ENCODE data around the gene PGLYRP2. TPM values are rescaled to one million over a fixed set of nuclear protein-coding genes. Genes with fewer than 3 reads are reported as not detected.

The PGLYRP2 gene
- total RNA-seq, 1 donor from 2014 or later, result not detected

DNA sequence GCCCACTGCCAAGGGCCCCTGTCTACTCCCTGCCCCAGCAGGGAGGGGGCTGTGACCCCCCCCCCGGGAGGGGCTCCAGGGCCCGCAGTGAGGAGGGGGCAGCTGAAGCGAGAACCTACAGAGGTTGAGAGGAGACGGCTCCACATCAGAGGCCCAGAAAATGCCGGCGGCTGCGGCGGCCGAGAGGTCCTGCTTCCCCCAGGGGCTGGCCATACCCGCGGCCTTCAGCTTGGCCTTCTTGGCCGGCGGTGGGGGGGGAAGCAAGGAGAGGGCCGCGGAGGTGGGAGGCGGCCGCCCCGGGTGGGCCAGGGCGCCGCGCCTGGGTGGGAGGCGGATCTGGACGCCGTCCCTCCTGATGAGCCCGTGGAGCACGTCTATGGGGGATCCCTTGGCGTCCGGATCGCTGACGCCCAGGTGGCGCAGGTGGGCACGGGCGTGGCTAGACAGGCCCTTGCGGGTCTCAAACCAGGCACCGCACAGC, 51.3 kb downstream of the PGLYRP2 start:
- TF ChIP-seq, protein P1, sequence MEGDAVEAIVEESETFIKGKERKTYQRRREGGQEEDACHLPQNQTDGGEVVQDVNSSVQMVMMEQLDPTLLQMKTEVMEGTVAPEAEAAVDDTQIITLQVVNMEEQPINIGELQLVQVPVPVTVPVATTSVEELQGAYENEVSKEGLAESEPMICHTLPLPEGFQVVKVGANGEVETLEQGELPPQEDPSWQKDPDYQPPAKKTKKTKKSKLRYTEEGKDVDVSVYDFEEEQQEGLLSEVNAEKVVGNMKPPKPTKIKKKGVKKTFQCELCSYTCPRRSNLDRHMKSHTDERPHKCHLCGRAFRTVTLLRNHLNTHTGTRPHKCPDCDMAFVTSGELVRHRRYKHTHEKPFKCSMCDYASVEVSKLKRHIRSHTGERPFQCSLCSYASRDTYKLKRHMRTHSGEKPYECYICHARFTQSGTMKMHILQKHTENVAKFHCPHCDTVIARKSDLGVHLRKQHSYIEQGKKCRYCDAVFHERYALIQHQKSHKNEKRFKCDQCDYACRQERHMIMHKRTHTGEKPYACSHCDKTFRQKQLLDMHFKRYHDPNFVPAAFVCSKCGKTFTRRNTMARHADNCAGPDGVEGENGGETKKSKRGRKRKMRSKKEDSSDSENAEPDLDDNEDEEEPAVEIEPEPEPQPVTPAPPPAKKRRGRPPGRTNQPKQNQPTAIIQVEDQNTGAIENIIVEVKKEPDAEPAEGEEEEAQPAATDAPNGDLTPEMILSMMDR (conservative IDR thresholded peaks at IDR 0.05; ENCODE audit: low read depth, low read length), result no peak
- H3K4me3 ChIP-seq (ENCODE audit: low read depth, low read length), result no peak overlapping the region
- DNase-seq (ENCODE audit: low read depth), result no peak

DNA sequence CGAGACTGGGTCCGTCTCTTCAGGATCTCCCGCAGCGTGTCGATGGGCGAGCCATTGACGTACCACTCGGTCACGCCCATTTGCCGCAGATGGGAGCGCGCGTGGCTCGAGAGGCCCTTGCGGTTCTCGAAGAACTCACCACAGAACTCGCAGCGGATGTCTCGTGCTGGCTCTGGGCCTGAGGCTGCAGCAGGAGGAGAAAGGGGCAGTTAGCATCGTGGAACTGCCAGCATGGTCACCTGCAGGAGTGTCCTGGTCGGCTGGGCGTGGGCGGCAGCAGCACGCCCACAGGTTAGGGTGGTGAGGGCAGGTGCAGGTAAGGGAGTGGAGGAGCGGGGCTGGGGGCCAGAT, 52.0 kb downstream of the PGLYRP2 start:
- no peak for DNase-seq (ENCODE audit: low read depth)
- TF ChIP-seq, protein P1 (conservative IDR thresholded peaks at IDR 0.05; ENCODE audit: low read depth, low read length), result no peak
- no peak overlapping the region for H3K4me3 ChIP-seq (ENCODE audit: low read depth, low read length)

GRCh38 chr19:15426485-15427349, 52.6 kb downstream of the PGLYRP2 start:
- H3K4me3 ChIP-seq (ENCODE audit: low read depth, low read length), result no peak overlapping the region
- TF ChIP-seq, protein P1 (conservative IDR thresholded peaks at IDR 0.05; ENCODE audit: low read depth, low read length), result no peak

DNA sequence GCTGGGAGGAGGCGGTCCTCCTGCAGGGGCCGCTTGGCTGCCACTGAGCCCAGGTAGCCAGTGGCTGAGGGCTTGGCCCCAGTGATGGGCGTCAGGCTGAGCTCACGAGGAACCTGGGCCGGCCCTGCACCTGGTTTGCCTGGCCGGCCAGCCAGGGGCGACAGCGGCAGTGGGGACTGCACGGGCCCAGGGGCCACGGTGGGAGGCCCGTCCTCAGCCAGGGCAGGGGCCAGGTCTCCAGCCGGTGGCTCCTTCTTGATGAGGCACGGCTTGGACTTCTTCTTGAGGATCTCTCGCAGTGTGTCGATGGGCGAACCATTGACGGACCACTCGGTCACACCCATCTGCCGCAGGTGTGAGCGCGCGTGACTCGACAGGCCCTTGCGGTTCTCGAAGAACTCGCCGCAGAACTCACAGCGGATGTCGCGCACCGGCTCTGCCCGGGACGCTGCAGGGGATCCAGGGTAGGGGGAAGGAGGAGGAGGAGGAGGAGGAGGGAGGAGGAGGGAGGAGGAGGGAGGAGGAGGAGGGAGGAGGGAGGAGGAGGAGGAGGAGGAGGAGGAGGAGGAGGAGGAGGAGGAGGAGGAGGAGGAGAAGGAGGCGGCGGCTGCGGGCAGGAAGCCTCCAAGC, 53.9 kb downstream of the PGLYRP2 start:
- DNase-seq (ENCODE audit: low read depth), result no peak
- H3K4me3 ChIP-seq (ENCODE audit: low read depth, low read length), result no peak overlapping the region
- TF ChIP-seq, protein P1 (conservative IDR thresholded peaks at IDR 0.05; ENCODE audit: low read depth, low read length), result no peak

More at GRCh38 chr19:15426485-15427349, 52.6 kb downstream of the PGLYRP2 start:
- DNase-seq (ENCODE audit: low read depth), result no peak

GRCh38 chr19:15424692-15425272, 54.5 kb downstream of the PGLYRP2 start:
- no peak overlapping the region for H3K4me3 ChIP-seq (ENCODE audit: low read depth, low read length)
- DNase-seq (ENCODE audit: low read depth), result no peak
- TF ChIP-seq, protein P1 (conservative IDR thresholded peaks at IDR 0.05; ENCODE audit: low read depth, low read length), result no peak

GRCh38 chr19:15424121-15424520, 55.2 kb downstream of the PGLYRP2 start:
- H3K4me3 ChIP-seq (ENCODE audit: low read depth, low read length), result no peak overlapping the region
- TF ChIP-seq, protein P1 (conservative IDR thresholded peaks at IDR 0.05; ENCODE audit: low read depth, low read length), result no peak
- no peak for DNase-seq (ENCODE audit: low read depth)

All from epithelial cell of proximal tubule (primary cell).